ENCODE results near the gene PTH2. TPM values are rescaled to one million over a fixed set of nuclear protein-coding genes. Genes with fewer than 3 reads are reported as not detected.
A peak's percentile ranks its signal among the peaks of the same experiment; 100 is the strongest.

PTH2 gene
- total RNA-seq, 1 experiment from 2014 or later, result 0.96 TPM

DNA sequence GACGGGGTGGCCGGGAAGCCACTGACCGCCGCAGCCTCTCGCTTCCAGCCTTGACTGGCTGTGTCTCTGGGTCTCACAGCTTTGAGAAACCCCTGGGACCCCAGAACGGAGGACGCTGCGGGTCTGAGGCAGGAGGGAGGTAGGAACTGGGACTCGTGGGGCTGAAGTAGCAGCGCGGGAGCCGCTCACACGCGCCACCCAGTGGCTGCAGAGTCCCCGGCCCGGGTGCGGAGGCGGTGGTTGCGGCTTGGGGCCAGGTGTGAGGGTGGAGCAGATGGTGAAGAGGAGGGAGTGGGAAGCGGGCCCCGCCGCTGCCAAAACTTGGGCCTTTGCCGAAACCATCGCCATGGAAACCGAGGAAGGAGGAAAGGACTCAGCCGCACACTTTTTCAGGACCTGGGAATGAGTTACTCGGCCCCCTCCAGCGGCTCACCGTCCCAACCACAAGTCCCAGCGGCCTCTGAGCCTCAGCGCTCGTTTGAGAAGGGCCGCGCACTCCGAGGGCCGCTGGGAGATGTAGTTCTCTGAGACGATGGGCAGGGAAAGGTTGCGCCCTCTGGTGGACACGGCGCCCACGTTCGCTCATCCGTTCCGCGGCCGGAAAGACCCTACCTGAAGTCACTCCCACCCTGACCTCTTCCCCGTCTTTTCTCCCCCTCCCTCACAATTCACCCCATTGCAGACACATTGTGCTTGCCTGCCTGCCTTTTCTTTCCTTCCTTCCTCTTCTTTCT lies 20.3 kb upstream of the PTH2 start:
- H3K36me3 Mint-ChIP-seq (ENCODE audit: insufficient read depth in 1 of 3, low read depth in 3 of 3), result peaks cover 15 to 27% (median 26%) of the 10 kb centered on the region in 3 experiments
- no peaks in the 10 kb centered on the region for H3K79me2 ChIP-seq (ENCODE audit: insufficient read depth, low read length)
- no peak overlapping the region for H2BK15ac ChIP-seq (ENCODE audit: low read depth, low read length)
- peaks cover 20% of the 10 kb centered on the region; the same call in 1 of the 2 replicates for H3K27me3 ChIP-seq (ENCODE audit: insufficient read depth, low read length)
- H3K4me3 Mint-ChIP-seq, result peak overlapping the region; percentile 74 to 82
- H2AK5ac ChIP-seq (ENCODE audit: insufficient read length, low read length), result no peak overlapping the region
- H3K18ac ChIP-seq (ENCODE audit: insufficient read length, low read depth, low read length), result peak overlapping the region; percentile 44
- no peak overlapping the region for H3K27ac ChIP-seq (ENCODE audit: insufficient read length, low read depth, low read length)
- peaks cover 27 to 40% of the 10 kb centered on the region in 2 experiments for H3K4me1 Mint-ChIP-seq
- no peak overlapping the region for H2BK12ac ChIP-seq (ENCODE audit: insufficient read length, low read depth, low read length)
- H3K56ac ChIP-seq (ENCODE audit: insufficient read length, low read depth, low read length), result no peak overlapping the region
- H2BK20ac ChIP-seq (ENCODE audit: low read depth, low read length, poor library complexity, severe bottlenecking), result no peak overlapping the region
- H3K14ac ChIP-seq (ENCODE audit: insufficient read depth, low read length), result 0 out of 2 replicates have a peak overlapping the region, but pooled peaks have one; percentile 4
- H4K5ac ChIP-seq (ENCODE audit: insufficient read length, low read depth, low read length), result no peak overlapping the region
- H4K91ac ChIP-seq (ENCODE audit: insufficient read length, low read depth, low read length), result no peak overlapping the region
- TF ChIP-seq, protein P1, sequence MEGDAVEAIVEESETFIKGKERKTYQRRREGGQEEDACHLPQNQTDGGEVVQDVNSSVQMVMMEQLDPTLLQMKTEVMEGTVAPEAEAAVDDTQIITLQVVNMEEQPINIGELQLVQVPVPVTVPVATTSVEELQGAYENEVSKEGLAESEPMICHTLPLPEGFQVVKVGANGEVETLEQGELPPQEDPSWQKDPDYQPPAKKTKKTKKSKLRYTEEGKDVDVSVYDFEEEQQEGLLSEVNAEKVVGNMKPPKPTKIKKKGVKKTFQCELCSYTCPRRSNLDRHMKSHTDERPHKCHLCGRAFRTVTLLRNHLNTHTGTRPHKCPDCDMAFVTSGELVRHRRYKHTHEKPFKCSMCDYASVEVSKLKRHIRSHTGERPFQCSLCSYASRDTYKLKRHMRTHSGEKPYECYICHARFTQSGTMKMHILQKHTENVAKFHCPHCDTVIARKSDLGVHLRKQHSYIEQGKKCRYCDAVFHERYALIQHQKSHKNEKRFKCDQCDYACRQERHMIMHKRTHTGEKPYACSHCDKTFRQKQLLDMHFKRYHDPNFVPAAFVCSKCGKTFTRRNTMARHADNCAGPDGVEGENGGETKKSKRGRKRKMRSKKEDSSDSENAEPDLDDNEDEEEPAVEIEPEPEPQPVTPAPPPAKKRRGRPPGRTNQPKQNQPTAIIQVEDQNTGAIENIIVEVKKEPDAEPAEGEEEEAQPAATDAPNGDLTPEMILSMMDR (conservative IDR thresholded peaks at IDR 0.05), result peak; percentile 90
- H2BK5ac ChIP-seq (ENCODE audit: insufficient read length, low read length), result no peak overlapping the region
- peaks cover 37% of the 10 kb centered on the region for H3K27me3 Mint-ChIP-seq (ENCODE audit: low read depth)
- H3K9me3 ChIP-seq (ENCODE audit: control insufficient read depth, low read depth, low read length), result no peaks in the 10 kb centered on the region
- H2AFZ ChIP-seq (ENCODE audit: low read length), result no peak overlapping the region
- H2BK120ac ChIP-seq (ENCODE audit: low read depth, low read length, poor library complexity, severe bottlenecking), result no peak overlapping the region
- peak overlapping the region; percentile 19 to 90 (median 88); a peak in 5 of 7 replicates for H3K27ac Mint-ChIP-seq
- peak; percentile 97 for DNase-seq
- peaks cover 21% of the 10 kb centered on the region for H3K23me2 ChIP-seq (ENCODE audit: insufficient read length, low read depth, low read length, poor library complexity, severe bottlenecking)
- no peak overlapping the region for H3K23ac ChIP-seq (ENCODE audit: insufficient read length, low read depth, low read length)
- no peak overlapping the region for H3T11ph ChIP-seq (ENCODE audit: low read length)
- no peak overlapping the region for H4K8ac ChIP-seq (replicated peaks; ENCODE audit: insufficient read length, low read depth, low read length)
- no peaks in the 10 kb centered on the region for H4K20me1 ChIP-seq (ENCODE audit: control insufficient read depth, insufficient read depth, insufficient read length)
- no peaks in the 10 kb centered on the region; a peak in 1 of 5 replicates for H3K9me3 Mint-ChIP-seq
- no peaks in the 10 kb centered on the region for H3K4me1 ChIP-seq (ENCODE audit: insufficient read depth, low read length)
- no peak overlapping the region for H3K9ac ChIP-seq (ENCODE audit: extremely low read depth, insufficient read length, low read length)
- H3K4ac ChIP-seq (ENCODE audit: low read depth, low read length), result no peak overlapping the region
- H3K79me1 ChIP-seq (ENCODE audit: insufficient read depth, low read depth, low read length, poor library complexity, severe bottlenecking), result no peaks in the 10 kb centered on the region
- H3K4me2 ChIP-seq (ENCODE audit: insufficient read depth, insufficient read length, low read length), result peak overlapping the region; percentile 44
- no CpG with 5 or more reads among the region's 47 CpGs for WGBS (ENCODE audit: extremely low coverage, insufficient read length, low lambda C conversion rate)
